ENCODE data around the gene ALDH16A1.

The ALDH16A1 gene

GRCh38 chr19:49411681-49412326 is 41.2 kb upstream of the ALDH16A1 start:
- no peak overlapping the region for H3K4me3 ChIP-seq (ENCODE audit: low read length)
- TF ChIP-seq CTCF (conservative IDR thresholded peaks at IDR 0.05; ENCODE audit: low read depth, low read length), result no peak
- DNase-seq (ENCODE audit: low read depth), result no peak

- no peak overlapping the region for H3K4me3 ChIP-seq (ENCODE audit: low read length)
- TF ChIP-seq CTCF (conservative IDR thresholded peaks at IDR 0.05; ENCODE audit: low read depth, low read length), result no peak
- DNase-seq (ENCODE audit: low read depth), result no peak
Measured at GRCh38 chr19:49413348-49413747, 39.7 kb upstream of the ALDH16A1 start.

GRCh38 chr19:49414256-49414655 is 38.8 kb upstream of the ALDH16A1 start:
- no peak for DNase-seq (ENCODE audit: low read depth)
- no peak overlapping the region for H3K4me3 ChIP-seq (ENCODE audit: low read length)
- TF ChIP-seq CTCF (conservative IDR thresholded peaks at IDR 0.05; ENCODE audit: low read depth, low read length), result no peak

GRCh38 chr19:49415102-49415809 is 37.8 kb upstream of the ALDH16A1 start:
- TF ChIP-seq CTCF (conservative IDR thresholded peaks at IDR 0.05; ENCODE audit: low read depth, low read length), result no peak
- H3K4me3 ChIP-seq (ENCODE audit: low read length), result no peak overlapping the region
- no peak for DNase-seq (ENCODE audit: low read depth)

GRCh38 chr19:49415810-49416200 is 37.2 kb upstream of the ALDH16A1 start:
- TF ChIP-seq CTCF (conservative IDR thresholded peaks at IDR 0.05; ENCODE audit: low read depth, low read length), result no peak
- no peak overlapping the region for H3K4me3 ChIP-seq (ENCODE audit: low read length)
- no peak for DNase-seq (ENCODE audit: low read depth)

- TF ChIP-seq CTCF (conservative IDR thresholded peaks at IDR 0.05; ENCODE audit: low read depth, low read length), result no peak
- DNase-seq (ENCODE audit: low read depth), result no peak
Measured at GRCh38 chr19:49417088-49417487, 35.9 kb upstream of the ALDH16A1 start.

GRCh38 chr19:49418511-49418910 is 34.5 kb upstream of the ALDH16A1 start:
- no peak for DNase-seq (ENCODE audit: low read depth)
- H3K4me3 ChIP-seq (ENCODE audit: low read length), result no peak overlapping the region
- no peak for TF ChIP-seq CTCF (conservative IDR thresholded peaks at IDR 0.05; ENCODE audit: low read depth, low read length)

More at GRCh38 chr19:49417088-49417487, 35.9 kb upstream of the ALDH16A1 start:
- H3K4me3 ChIP-seq (ENCODE audit: low read length), result no peak overlapping the region
